Heart right ventricle (tissue), 16 donors: ENCODE data around the gene MIS18BP1. TPM values are rescaled to one million over a fixed set of nuclear protein-coding genes. Genes with fewer than 3 reads are reported as not detected.
A peak's percentile ranks its signal among the peaks of the same experiment; 100 is the strongest.

Experiments
- ATAC-seq, 8 donors: fragments of 200-7000 bp; cut with Tn5 transposase; one replicate each; pipeline ENCODE4 v1.9.1; 2020; ENCODE audit warnings: mild to moderate bottlenecking in 8 of 8, moderate library complexity in 8 of 8, moderate number of reproducible peaks in 1 of 8
- DNase-seq, 2 donors: peaks; one replicate each; pipeline ENCODE4 v3.0.0-alpha.2; 2020
- H3K27ac ChIP-seq, 10 donors: fragments of 200-600 bp; sonication (generic) in 2 of 10; one replicate each; pipeline versions ENCODE4 v1.5.0 to v1.8.0; 2020 to 2022; ENCODE audit warnings: mild to moderate bottlenecking in 3 of 10
- H3K27me3 ChIP-seq, 7 donors: fragments of 200-600 bp; one replicate each; pipeline ENCODE4 v1.8.0; 2021 to 2022; ENCODE audit warnings: mild to moderate bottlenecking in 2 of 7
- H3K36me3 ChIP-seq, 9 donors: fragments of 200-600 bp; sonication (generic) in 1 of 9; one replicate each; pipeline versions ENCODE4 v1.5.0 to v1.8.0; 2020 to 2022; ENCODE audit warnings: mild to moderate bottlenecking in 2 of 9
- H3K4me1 ChIP-seq, 9 donors: fragments of 200-600 bp; sonication (generic) in 1 of 9; one replicate each; pipeline versions ENCODE4 v1.5.0 to v1.8.0; 2020 to 2022; ENCODE audit warnings: mild to moderate bottlenecking in 4 of 9
- H3K4me3 ChIP-seq, 10 donors: fragments of 200-600 bp; sonication (generic) in 2 of 10; one replicate each; pipeline versions ENCODE4 v1.5.0 to v1.8.0; 2020 to 2022; ENCODE audit warnings: mild to moderate bottlenecking in 7 of 10, moderate library complexity in 2 of 10
- H3K9me3 ChIP-seq, 11 donors: fragments of 200-600 bp in 10 of 11; sonication (generic) in 2 of 11; one replicate each; pipeline versions ENCODE4 v1.5.0 to v1.8.0; 2013 to 2022; ENCODE audit warnings: mild to moderate bottlenecking in 2 of 11, control low read depth in 1 of 11, moderate library complexity in 1 of 11
- WGBS, 2 donors: extraction: QIAGEN DNeasy Blood & Tissue Kit; methylation state at CpG; one replicate each; pipeline ENCODE4 v1.1.7; 2013; ENCODE audit warnings: inconsistent platforms in 1 of 2; 5-methylcytosine and 5-hydroxymethylcytosine counted together
- intact Hi-C, 10 donors: fragments of 100-400 bp; cut with DNase I; formaldehyde crosslinking; loops; one replicate each; pipeline versions ENCODE4 v1.11.1 to v1.14.2; 2022
- polyA plus RNA-seq, 2 donors: library from polyadenylated mRNA; stranded (reverse); fragments of 200-250 nt; gene quantifications; one replicate each; pipeline ENCODE4 v1.2.3, GENCODE V29; 2013
- total RNA-seq, 10 donors: library from RNA; stranded (reverse); fragmentation: NEBNext Ultra II Directional in 3 of 10; extraction: Animal tissue kit (Norgen Biotek cat#: 25700) in 3 of 10; gene quantifications; one replicate each; pipeline versions ENCODE4 v1.2.1 to v1.2.4, GENCODE V29; 2021 to 2023
- TF ChIP-seq, protein P1 (sequence below), 9 donors: fragments of 200-600 bp; sonication (generic) in 2 of 9; IDR thresholded peaks; one replicate each; pipeline versions ENCODE4 v1.5.0 to v1.8.0; 2021 to 2022; ENCODE audit warnings: antibody characterized with exemption in 9 of 9, mild to moderate bottlenecking in 5 of 9, moderate library complexity in 1 of 9
- donor health status: Arrhythmogenic right ventricular cardiomyopathy.
- donor health status: ischemic (EF 13 %, LVEDD 7.1; RV severe dilation, severe dysfunction).
- donor health status: healthy with polysubstance abuse.
- donor health status: DM: no; HTN: yes; CAD: no.
- donor health status: DM: no; HTN: no; CAD: no.
- donor health status: ischemic (EF 25% LVEDD 6.9; RV normal size, moderate dysfunction).
- donor health status: ischemic (EF 25% LVEDD 5.7; RV mildly dilated, moderate dysfunction).
- donor health status: healthy.
- donor health status: DM: yes; HTN: yes; CAD: no.
- donor health status: Ischemic cardiomyopathy.
- donor health status: ischemic (EF 35%, LVEDD 5.7; RV mildly dilated, moderate dysfunction).
- donor health status: nonischemic (EF 11% LVEDD 7.7; RV severe dilation, severe dysfunction).
- donor health status: DM: yes; HTN: yes; CAD: no.
- donor health status: PGD.
- donor health status: ischemic (EF 29% LVEDD 5.4; RV normal size, mild dysfunction).
- donor health status: nonischemic (EF 23%, LVEDD 6.1; RV moderate dilation, normal function).

Gene MIS18BP1
- total and polyA plus RNA-seq, 12 donors, result 2.4 to 11.2 (median 7.4) TPM

DNA sequence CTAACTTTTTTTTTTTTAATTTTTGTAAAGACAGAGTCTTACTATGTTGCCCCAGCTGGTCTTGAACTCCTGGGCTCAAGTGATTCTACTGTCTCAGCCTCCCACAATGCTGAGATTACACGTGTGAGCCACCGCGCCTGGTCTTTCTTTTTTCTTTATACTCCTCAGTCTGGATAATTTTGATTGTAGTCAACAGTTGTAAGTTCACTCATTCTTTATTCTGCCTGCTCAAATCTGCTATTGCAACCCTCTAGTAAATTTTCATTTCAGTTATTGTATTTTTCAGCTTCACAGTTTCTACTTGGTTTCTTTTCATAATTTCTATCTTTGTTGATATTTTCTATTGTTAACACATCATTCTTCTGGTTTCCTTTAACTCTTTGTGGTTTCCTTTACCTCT lies 5.8 kb upstream of the MIS18BP1 start:
- Histone ChIP-seq H3K27me3 (no peaks in the 10 kb centered on the region), H3K4me1 (peaks cover 0 to 11% (median 7%) of the 10 kb centered on the region in 9 donors), H3K36me3 (no peaks in the 10 kb centered on the region), H3K27ac (no peak overlapping the region), H3K4me3 (no peak overlapping the region), H3K9me3 (peaks cover 0 to 36% (median 24%) of the 10 kb centered on the region in 11 donors)
- no peak for ATAC-seq
- WGBS, 2 donors, result 97% methylated on average over 3 of the region's 3 CpGs
- intact Hi-C loops, result loop anchor here in 4 of 10 donors (10.0 kb wide), 2 partner anchors 124 to 294 kb away; partner anchors contain the start of genes FANCM (in 3 of the 4), FKBP3 (in 3 of the 4), KLHL28 (in 1 of the 4) and TOGARAM1 (in 1 of the 4)
- TF ChIP-seq, protein P1, sequence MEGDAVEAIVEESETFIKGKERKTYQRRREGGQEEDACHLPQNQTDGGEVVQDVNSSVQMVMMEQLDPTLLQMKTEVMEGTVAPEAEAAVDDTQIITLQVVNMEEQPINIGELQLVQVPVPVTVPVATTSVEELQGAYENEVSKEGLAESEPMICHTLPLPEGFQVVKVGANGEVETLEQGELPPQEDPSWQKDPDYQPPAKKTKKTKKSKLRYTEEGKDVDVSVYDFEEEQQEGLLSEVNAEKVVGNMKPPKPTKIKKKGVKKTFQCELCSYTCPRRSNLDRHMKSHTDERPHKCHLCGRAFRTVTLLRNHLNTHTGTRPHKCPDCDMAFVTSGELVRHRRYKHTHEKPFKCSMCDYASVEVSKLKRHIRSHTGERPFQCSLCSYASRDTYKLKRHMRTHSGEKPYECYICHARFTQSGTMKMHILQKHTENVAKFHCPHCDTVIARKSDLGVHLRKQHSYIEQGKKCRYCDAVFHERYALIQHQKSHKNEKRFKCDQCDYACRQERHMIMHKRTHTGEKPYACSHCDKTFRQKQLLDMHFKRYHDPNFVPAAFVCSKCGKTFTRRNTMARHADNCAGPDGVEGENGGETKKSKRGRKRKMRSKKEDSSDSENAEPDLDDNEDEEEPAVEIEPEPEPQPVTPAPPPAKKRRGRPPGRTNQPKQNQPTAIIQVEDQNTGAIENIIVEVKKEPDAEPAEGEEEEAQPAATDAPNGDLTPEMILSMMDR (IDR thresholded peaks at IDR 0.05), result no peak
- no peak for DNase-seq

DNA sequence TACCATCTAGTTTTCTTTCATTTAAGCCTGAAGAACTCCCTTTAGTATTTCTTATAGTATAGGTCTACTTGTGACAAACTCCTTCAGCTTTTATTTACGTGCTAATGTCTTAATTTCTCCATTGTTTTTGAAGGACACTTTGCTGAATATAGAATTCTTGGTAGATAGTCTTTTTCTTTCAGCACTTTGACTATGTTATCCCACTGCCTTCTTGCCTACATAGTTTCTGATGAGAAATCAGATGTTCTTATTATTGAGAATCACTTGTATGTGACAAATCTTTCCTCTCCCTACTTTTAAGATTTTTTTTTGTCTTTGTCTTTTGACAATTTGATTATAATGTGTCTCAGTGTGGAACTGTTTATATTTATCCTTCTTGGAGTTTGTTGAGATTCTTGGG lies 5.1 kb upstream of the MIS18BP1 start:
- no peak overlapping the region for H3K4me3 ChIP-seq
- H3K4me1 ChIP-seq, result peaks cover 0 to 12% (median 7%) of the 10 kb centered on the region in 9 donors
- H3K27me3 ChIP-seq, result no peaks in the 10 kb centered on the region
- no peaks in the 10 kb centered on the region for H3K36me3 ChIP-seq
- intact Hi-C loops, result loop anchor here in 4 of 10 donors (10.0 kb wide), 2 partner anchors 123 to 293 kb away; partner anchors contain the start of genes FANCM (in 3 of the 4), FKBP3 (in 3 of the 4), KLHL28 (in 1 of the 4) and TOGARAM1 (in 1 of the 4)
- H3K27ac ChIP-seq, result no peak overlapping the region
- DNase-seq, result no peak
- WGBS, 2 donors, result 82 to 86% methylated on average over 1 of the region's 1 CpG
- H3K9me3 ChIP-seq, result peaks cover 0 to 31% (median 23%) of the 10 kb centered on the region in 11 donors
- TF ChIP-seq, protein P1 (IDR thresholded peaks at IDR 0.05), result no peak
- no peak for ATAC-seq

DNA sequence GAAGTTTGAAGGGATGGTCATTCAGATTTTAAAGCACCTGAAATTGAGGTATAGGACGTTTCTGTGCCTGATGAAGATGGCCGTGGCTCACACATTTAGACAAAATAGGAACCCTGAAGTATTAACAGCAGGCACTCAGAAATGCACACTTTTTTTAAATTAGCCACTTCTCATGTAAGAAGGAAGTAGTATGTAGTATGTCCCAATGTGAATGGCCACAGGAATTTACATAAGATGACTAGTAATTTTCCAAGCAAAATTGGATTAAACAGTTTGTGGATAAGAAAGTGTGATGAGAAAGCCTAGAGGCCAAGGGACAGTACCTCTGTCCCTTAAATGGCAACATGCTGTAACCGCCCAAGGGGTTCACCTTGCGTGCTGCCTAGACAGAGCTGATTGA lies 1.8 kb upstream of the MIS18BP1 start:
- DNase-seq (no peak), ATAC-seq (no peak)
- H3K27ac ChIP-seq, result no peak overlapping the region
- H3K27me3 ChIP-seq, result no peaks in the 10 kb centered on the region
- WGBS, 2 donors, result 92 to 93% methylated on average over 4 of the region's 4 CpGs
- H3K9me3 ChIP-seq, result peaks cover 0 to 28% (median 23%) of the 10 kb centered on the region in 11 donors
- H3K36me3 ChIP-seq, result no peaks in the 10 kb centered on the region
- intact Hi-C loops, result loop anchor here in 6 of 10 donors (5.0 to 10.0 kb wide), 5 partner anchors 117 to 357 kb away; partner anchors contain the start of genes FANCM (in 4 of the 6), FKBP3 (in 3 of the 6), KLHL28 (in 3 of the 6) and TOGARAM1 (in 3 of the 6)
- peaks cover 0 to 39% (median 31%) of the 10 kb centered on the region in 9 donors for H3K4me1 ChIP-seq
- no peak overlapping the region for H3K4me3 ChIP-seq
- TF ChIP-seq, protein P1 (IDR thresholded peaks at IDR 0.05), result no peak

DNA sequence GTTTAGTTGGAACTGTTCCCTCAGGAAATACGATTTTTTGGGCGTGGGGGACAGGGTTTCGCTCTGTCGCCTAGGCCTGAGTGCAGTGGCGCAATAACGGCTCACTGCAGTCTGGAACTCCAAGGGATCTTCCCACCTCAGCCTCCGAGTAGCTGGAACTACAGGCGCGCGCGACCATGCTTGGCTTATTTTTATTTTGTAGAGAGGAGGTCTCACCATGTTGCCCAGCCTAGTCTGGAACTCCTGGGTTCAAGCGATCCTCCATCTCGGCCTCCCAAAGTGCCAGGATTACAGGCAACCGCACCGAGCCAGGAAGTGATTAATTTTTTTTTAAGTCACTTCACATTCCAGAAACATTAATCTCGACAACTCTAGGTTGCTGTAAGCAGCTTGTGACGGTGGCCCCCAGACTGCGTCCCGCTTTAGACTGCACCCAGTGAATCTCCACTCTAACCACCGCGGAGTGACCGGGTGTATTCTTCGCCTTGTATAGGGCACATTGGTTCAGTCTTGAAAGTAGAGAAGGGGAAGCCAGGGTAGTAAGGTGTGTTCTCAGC lies 830 bp upstream of the MIS18BP1 start:
- TF ChIP-seq, protein P1 (IDR thresholded peaks at IDR 0.05), result no peak
- Histone ChIP-seq H3K36me3 (no peaks in the 10 kb centered on the region), H3K27ac (peak overlapping the region; percentile 89 to 97 (median 92)), H3K27me3 (no peaks in the 10 kb centered on the region), H3K4me3 (peak overlapping the region; percentile 54 to 90 (median 76)), H3K9me3 (peaks cover 0 to 19% (median 15%) of the 10 kb centered on the region in 11 donors), H3K4me1 (peaks cover 0 to 47% (median 36%) of the 10 kb centered on the region in 9 donors)
- intact Hi-C loops, result loop anchor here in 8 of 10 donors (1.0 to 10.0 kb wide), 7 partner anchors 117 to 357 kb away; partner anchors contain the start of genes FANCM (in 7 of the 8), FKBP3 (in 7 of the 8), KLHL28 (in 3 of the 8) and TOGARAM1 (in 3 of the 8)
- 22 to 39% methylated on average over 23 of the region's 23 CpGs for WGBS, 2 donors
- DNase-seq, result peak; percentile 11 to 17
- ATAC-seq, result peak in 6 of 8 donors; percentile 23 to 45 (median 34)
